DOHH2 (cell line): ENCODE data around the gene DHRS13.

ENCODE experiments used
- H3F3A ChIP-seq: fragments of 200-600 bp; sonication (generic), shearing (Covaris generic); 2 replicates; pipeline ENCODE4 v1.6.0; 2016; ENCODE audit warnings: antibody characterized with exemption, mild to moderate bottlenecking; ENCODE audit not compliant: control insufficient read depth, insufficient read depth
- H3K27ac ChIP-seq: fragments of 200-600 bp; sonication (generic); 2 replicates; pipeline ENCODE4 v1.5.1; 2014; ENCODE audit warnings: low read depth, mild to moderate bottlenecking, low read length, moderate library complexity
- H3K27me3 ChIP-seq: fragments of 200-600 bp; sonication (generic); 2 replicates; pipeline ENCODE4 v1.6.1; 2014; ENCODE audit warnings: mild to moderate bottlenecking, low read length, mixed read lengths; ENCODE audit not compliant: control insufficient read depth
- H3K36me3 ChIP-seq: fragments of 200-600 bp; sonication (generic); 2 replicates; pipeline ENCODE4 v1.6.1; 2014; ENCODE audit warnings: mild to moderate bottlenecking, low read length, moderate library complexity, mixed read lengths; ENCODE audit not compliant: control insufficient read depth
- H3K4me1 ChIP-seq: fragments of 200-600 bp; sonication (generic); 2 replicates; pipeline ENCODE4 v1.6.1; 2014; ENCODE audit warnings: mild to moderate bottlenecking, low read length, mixed read lengths; ENCODE audit not compliant: control insufficient read depth
- H3K4me2 ChIP-seq: fragments of 200-600 bp; sonication (generic); 2 replicates; pipeline ENCODE4 v1.6.0; 2014; ENCODE audit warnings: mild to moderate bottlenecking, low read length, moderate library complexity
- H3K4me3 ChIP-seq: fragments of 200-600 bp; sonication (generic); 2 replicates; pipeline ENCODE4 v1.5.1; 2014; ENCODE audit warnings: mild to moderate bottlenecking, low read length, mixed read lengths
- H3K79me2 ChIP-seq: fragments of 200-600 bp; sonication (generic); 2 replicates; pipeline ENCODE4 v1.6.1; 2014; ENCODE audit warnings: mild to moderate bottlenecking, low read length, mixed read lengths; ENCODE audit not compliant: control insufficient read depth
- H3K9me2 ChIP-seq: fragments of 200-600 bp; sonication (generic); replicated peaks from 2 replicates; pipeline ENCODE4 v1.6.1; 2014; ENCODE audit warnings: mild to moderate bottlenecking, low read length, mixed read lengths; ENCODE audit not compliant: control insufficient read depth
- H3K9me3 ChIP-seq: fragments of 200-600 bp; sonication (generic); 2 replicates; pipeline ENCODE4 v1.6.1; 2014; ENCODE audit warnings: antibody characterized with exemption, low read length, mixed read lengths; ENCODE audit not compliant: control insufficient read depth, insufficient read depth
- H4K20me1 ChIP-seq: fragments of 200-600 bp; sonication (generic); 2 replicates; pipeline ENCODE4 v1.6.0; 2014; ENCODE audit warnings: low read depth, mild to moderate bottlenecking, antibody characterized with exemption, low read length, moderate library complexity; ENCODE audit not compliant: control insufficient read depth, insufficient read depth
- CTCF ChIP-seq: fragments of 200-600 bp; sonication (generic); IDR thresholded peaks from one replicate; pipeline ENCODE4 v1.5.1; 2014; ENCODE audit warnings: antibody characterized with exemption, mild to moderate bottlenecking, low read depth, low read length; ENCODE audit not compliant: poor library complexity, severe bottlenecking
- EZH2phosphoT487 ChIP-seq: fragments of 200-600 bp; sonication (generic); IDR thresholded peaks from 2 replicates; pipeline ENCODE4 v1.6.1; 2017; ENCODE audit warnings: borderline replicate concordance, mild to moderate bottlenecking, antibody characterized with exemption, low read length, moderate library complexity, mixed read lengths

The DHRS13 gene

GRCh38 chr17:28887871-28888471 lies 14.9 kb downstream of the DHRS13 start:
- TF ChIP-seq CTCF (no peak), EZH2phosphoT487 (no peak)
- Histone ChIP-seq H3K27ac (no peak overlapping the region), H3K79me2 (peaks cover 14% of the 10 kb centered on the region), H3F3A (peaks cover 3% of the 10 kb centered on the region; the same call in 1 of the 2 replicates), H3K9me2 (no peaks in the 10 kb centered on the region), H3K27me3 (no peaks in the 10 kb centered on the region), H3K36me3 (peaks cover 15% of the 10 kb centered on the region; the same call in 1 of the 2 replicates), H3K9me3 (no peaks in the 10 kb centered on the region), H4K20me1 (no peaks in the 10 kb centered on the region; the same call in 1 of the 2 replicates), H3K4me3 (no peak overlapping the region), H3K4me2 (no peak overlapping the region), H3K4me1 (peaks cover 47% of the 10 kb centered on the region)

GRCh38 chr17:28885951-28886350 lies 16.9 kb downstream of the DHRS13 start:
- H3K4me1 ChIP-seq: peaks cover 28% of the 10 kb centered on the region
- H3F3A ChIP-seq: no peaks in the 10 kb centered on the region
- peaks cover 9% of the 10 kb centered on the region; the same call in 1 of the 2 replicates for H3K36me3 ChIP-seq
- no peak overlapping the region for H3K27ac ChIP-seq
- H3K9me2 ChIP-seq: no peaks in the 10 kb centered on the region
- TF ChIP-seq CTCF (no peak), EZH2phosphoT487 (no peak)
- no peaks in the 10 kb centered on the region for H3K27me3 ChIP-seq
- H4K20me1 ChIP-seq: no peaks in the 10 kb centered on the region; the same call in 1 of the 2 replicates
- no peaks in the 10 kb centered on the region for H3K79me2 ChIP-seq
- no peaks in the 10 kb centered on the region for H3K9me3 ChIP-seq
- H3K4me3 ChIP-seq: no peak overlapping the region
- H3K4me2 ChIP-seq: no peak overlapping the region

- no peak overlapping the region for H3K4me3 ChIP-seq
- no peak overlapping the region for H3K4me2 ChIP-seq
- no peak for TF ChIP-seq EZH2phosphoT487
- TF ChIP-seq CTCF: no peak
These were observed 17.5 kb downstream of the DHRS13 start for GRCh38 chr17:28885363-28885762.

More at GRCh38 chr17:28885363-28885762, 17.5 kb downstream of the DHRS13 start:
- no peaks in the 10 kb centered on the region for H3K27me3 ChIP-seq
- H3K27ac ChIP-seq: no peak overlapping the region
- H3K79me2 ChIP-seq: no peaks in the 10 kb centered on the region
- H4K20me1 ChIP-seq: no peaks in the 10 kb centered on the region; the same call in 1 of the 2 replicates
- H3K4me1 ChIP-seq: peaks cover 27% of the 10 kb centered on the region
- H3F3A ChIP-seq: no peaks in the 10 kb centered on the region
- no peaks in the 10 kb centered on the region for H3K9me3 ChIP-seq
- H3K9me2 ChIP-seq: no peaks in the 10 kb centered on the region
- peaks cover 11% of the 10 kb centered on the region; the same call in 1 of the 2 replicates for H3K36me3 ChIP-seq
